Measurements from ENCODE around the gene PRKCH.

The PRKCH gene

GRCh38 chr14:61387076-61387475 lies 65.7 kb downstream of the PRKCH start:
- H3K36me3 ChIP-seq (ENCODE audit: low read length), result no peaks in the 10 kb centered on the region
- no peak overlapping the region for H3K4me2 ChIP-seq (ENCODE audit: low read depth, low read length, poor library complexity, severe bottlenecking)
- no peak overlapping the region for H3K9ac ChIP-seq (ENCODE audit: low read length)
- H3K4me3 ChIP-seq (ENCODE audit: insufficient read depth, low read length, poor library complexity, severe bottlenecking), result no peak overlapping the region
- H2AFZ ChIP-seq (ENCODE audit: low read depth, low read length, severe bottlenecking), result no peak overlapping the region
- H3K9me2 ChIP-seq (replicated peaks; ENCODE audit: insufficient read depth, low read length), result no peaks in the 10 kb centered on the region
- H3K27me3 ChIP-seq (ENCODE audit: low read length), result no peaks in the 10 kb centered on the region
- H3K9me3 ChIP-seq (ENCODE audit: insufficient read depth, low read length), result no peaks in the 10 kb centered on the region
- no peak overlapping the region for H3K27ac ChIP-seq (ENCODE audit: low read depth, low read length)
- H4K20me1 ChIP-seq (ENCODE audit: low read depth, low read length), result no peaks in the 10 kb centered on the region
- TF ChIP-seq EZH2phosphoT487 (conservative IDR thresholded peaks at IDR 0.05; ENCODE audit: low read length), result no peak
- no peak for TF ChIP-seq CTCF (IDR thresholded peaks at IDR 0.05; ENCODE audit: insufficient read depth, low read length, poor library complexity, severe bottlenecking)
- no peaks in the 10 kb centered on the region for H3F3A ChIP-seq (ENCODE audit: insufficient read depth)
- no peaks in the 10 kb centered on the region for H3K79me2 ChIP-seq (ENCODE audit: insufficient read depth, low read length)

- Histone ChIP-seq H3K9me3 (ENCODE audit: insufficient read depth, low read length) (no peaks in the 10 kb centered on the region), H3K27me3 (ENCODE audit: low read length) (no peaks in the 10 kb centered on the region), H3K79me2 (ENCODE audit: insufficient read depth, low read length) (no peaks in the 10 kb centered on the region), H3K4me2 (ENCODE audit: low read depth, low read length, poor library complexity, severe bottlenecking) (no peak overlapping the region), H3K36me3 (ENCODE audit: low read length) (no peaks in the 10 kb centered on the region), H2AFZ (ENCODE audit: low read depth, low read length, severe bottlenecking) (no peak overlapping the region), H3K4me3 (ENCODE audit: insufficient read depth, low read length, poor library complexity, severe bottlenecking) (no peak overlapping the region), H3K27ac (ENCODE audit: low read depth, low read length) (no peak overlapping the region), H3K9ac (ENCODE audit: low read length) (no peak overlapping the region), H4K20me1 (ENCODE audit: low read depth, low read length) (no peaks in the 10 kb centered on the region), H3F3A (ENCODE audit: insufficient read depth) (no peaks in the 10 kb centered on the region), H3K9me2 (replicated peaks; ENCODE audit: insufficient read depth, low read length) (no peaks in the 10 kb centered on the region)
- TF ChIP-seq EZH2phosphoT487 (conservative IDR thresholded peaks at IDR 0.05; ENCODE audit: low read length) (no peak), CTCF (IDR thresholded peaks at IDR 0.05; ENCODE audit: insufficient read depth, low read length, poor library complexity, severe bottlenecking) (no peak)
Observed at GRCh38 chr14:61388173-61388975, 67.0 kb downstream of the PRKCH start.

DNA sequence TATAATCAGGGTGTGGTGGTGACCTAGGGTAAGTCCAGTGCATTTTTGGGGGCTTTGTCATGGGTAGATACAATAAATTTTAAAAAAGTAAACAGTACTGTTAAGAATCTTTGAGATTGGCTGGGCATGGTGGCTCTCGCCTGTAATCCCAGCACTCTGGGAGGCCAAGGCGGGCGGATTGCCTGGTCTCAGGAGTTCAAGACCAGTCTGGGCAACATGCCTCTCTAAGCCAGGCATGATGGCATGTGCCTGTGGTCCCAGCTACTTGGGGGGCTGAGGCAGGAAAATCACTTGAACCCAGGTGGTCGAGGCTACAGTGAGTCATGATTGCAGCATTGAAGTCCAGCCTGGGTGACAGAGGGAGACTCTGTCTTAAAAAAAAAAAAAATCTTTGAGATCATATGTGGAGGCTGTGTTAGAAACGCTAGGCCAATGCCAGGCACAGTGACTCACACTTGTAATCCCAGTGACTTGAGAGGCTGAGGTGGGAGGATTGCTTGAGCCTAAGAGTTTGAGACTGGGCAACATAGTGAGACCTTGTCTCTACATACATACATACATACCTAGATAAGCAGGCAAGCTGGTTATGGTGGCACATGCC lies 67.7 kb downstream of the PRKCH start:
- Histone ChIP-seq H3K27me3 (ENCODE audit: low read length) (no peaks in the 10 kb centered on the region), H3K36me3 (ENCODE audit: low read length) (no peaks in the 10 kb centered on the region), H3F3A (ENCODE audit: insufficient read depth) (no peaks in the 10 kb centered on the region), H3K9me2 (replicated peaks; ENCODE audit: insufficient read depth, low read length) (no peaks in the 10 kb centered on the region), H3K27ac (ENCODE audit: low read depth, low read length) (no peak overlapping the region), H2AFZ (ENCODE audit: low read depth, low read length, severe bottlenecking) (no peak overlapping the region), H4K20me1 (ENCODE audit: low read depth, low read length) (no peaks in the 10 kb centered on the region), H3K4me2 (ENCODE audit: low read depth, low read length, poor library complexity, severe bottlenecking) (no peak overlapping the region), H3K79me2 (ENCODE audit: insufficient read depth, low read length) (no peaks in the 10 kb centered on the region), H3K4me3 (ENCODE audit: insufficient read depth, low read length, poor library complexity, severe bottlenecking) (no peak overlapping the region), H3K9ac (ENCODE audit: low read length) (no peak overlapping the region), H3K9me3 (ENCODE audit: insufficient read depth, low read length) (no peaks in the 10 kb centered on the region)
- TF ChIP-seq CTCF (IDR thresholded peaks at IDR 0.05; ENCODE audit: insufficient read depth, low read length, poor library complexity, severe bottlenecking) (no peak), EZH2phosphoT487 (conservative IDR thresholded peaks at IDR 0.05; ENCODE audit: low read length) (no peak)

Measured in SU-DHL-6 (cell line).